Measurements from ENCODE around the gene LONRF2.

DNA sequence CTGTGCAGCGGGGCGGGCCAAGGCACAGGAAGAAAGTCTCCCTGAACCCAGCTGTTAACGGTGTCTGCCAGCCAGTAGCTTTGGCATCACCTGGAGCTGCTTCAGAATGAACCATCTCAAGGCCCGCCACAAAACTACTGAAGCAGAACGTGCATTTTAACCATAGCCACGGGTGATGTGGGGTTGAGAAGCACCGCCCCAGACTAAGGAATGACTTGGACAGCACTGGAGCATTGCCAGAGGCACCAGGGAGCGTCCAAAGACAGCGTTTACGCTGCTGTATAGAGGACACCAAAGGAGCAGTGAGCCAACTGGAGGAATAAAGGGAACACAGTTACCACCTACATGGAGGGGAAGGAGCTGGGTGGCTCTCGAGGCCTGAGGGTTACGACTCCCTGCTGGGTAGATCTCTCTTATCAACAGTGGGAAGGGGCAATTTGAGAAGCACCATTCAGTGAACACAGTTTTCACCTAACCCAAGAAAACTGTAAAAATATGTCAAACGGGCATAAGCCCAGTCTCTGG is 28.4 kb upstream of the LONRF2 start:
- TF ChIP-seq, protein P1, sequence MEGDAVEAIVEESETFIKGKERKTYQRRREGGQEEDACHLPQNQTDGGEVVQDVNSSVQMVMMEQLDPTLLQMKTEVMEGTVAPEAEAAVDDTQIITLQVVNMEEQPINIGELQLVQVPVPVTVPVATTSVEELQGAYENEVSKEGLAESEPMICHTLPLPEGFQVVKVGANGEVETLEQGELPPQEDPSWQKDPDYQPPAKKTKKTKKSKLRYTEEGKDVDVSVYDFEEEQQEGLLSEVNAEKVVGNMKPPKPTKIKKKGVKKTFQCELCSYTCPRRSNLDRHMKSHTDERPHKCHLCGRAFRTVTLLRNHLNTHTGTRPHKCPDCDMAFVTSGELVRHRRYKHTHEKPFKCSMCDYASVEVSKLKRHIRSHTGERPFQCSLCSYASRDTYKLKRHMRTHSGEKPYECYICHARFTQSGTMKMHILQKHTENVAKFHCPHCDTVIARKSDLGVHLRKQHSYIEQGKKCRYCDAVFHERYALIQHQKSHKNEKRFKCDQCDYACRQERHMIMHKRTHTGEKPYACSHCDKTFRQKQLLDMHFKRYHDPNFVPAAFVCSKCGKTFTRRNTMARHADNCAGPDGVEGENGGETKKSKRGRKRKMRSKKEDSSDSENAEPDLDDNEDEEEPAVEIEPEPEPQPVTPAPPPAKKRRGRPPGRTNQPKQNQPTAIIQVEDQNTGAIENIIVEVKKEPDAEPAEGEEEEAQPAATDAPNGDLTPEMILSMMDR (IDR thresholded peaks at IDR 0.05): no peak
- TF ChIP-seq POLR2A (IDR thresholded peaks at IDR 0.05): no peak

Measured in uterus (tissue), 2 donors.